ENCODE data around the gene APOB. TPM values are rescaled to one million over a fixed set of nuclear protein-coding genes. Genes with fewer than 3 reads are reported as not detected.

APOB gene
- total RNA-seq, 1 donor from 2014 or later, result 0.13 TPM

- no peak for DNase-seq (ENCODE audit: low spot score in 2 of 2, unreplicated experiment in 2 of 2)
- H3K4me1 Mint-ChIP-seq, result no peaks in the 10 kb centered on the region
- H3K4me3 Mint-ChIP-seq, result no peak overlapping the region
- H3K9me3 Mint-ChIP-seq, result no peaks in the 10 kb centered on the region
- H3K36me3 Mint-ChIP-seq, result no peaks in the 10 kb centered on the region
- no peak overlapping the region for H3K27ac Mint-ChIP-seq
- H3K27me3 Mint-ChIP-seq (ENCODE audit: low read depth), result peaks cover 6% of the 10 kb centered on the region
- TF ChIP-seq CTCF (IDR thresholded peaks at IDR 0.05; ENCODE audit: unreplicated experiment), result no peak
Observed at GRCh38 chr2:20953146-20953824, 90.6 kb downstream of the APOB start.

Other genes starting within 250 kb of the APOB start
- 22.6 to 28.9 TPM (median 27.4 TPM) in 3 replicates for gene LDAH, start 221.0 kb downstream of the APOB start, total RNA-seq
- not detected in 3 replicates for gene TDRD15, start 79.9 kb upstream of the APOB start, total RNA-seq